Activated T-helper 1 cell treated with anti-CD3 and anti-CD28 coated beads, Interleukin-2, amount 50 U/mL, for 16 hours (primary cell): Measurements from ENCODE around the gene RFPL3.
"Not testable (repeated sequence)": the region's sequence is repeated elsewhere in the genome, so short reads cannot be mapped to it uniquely, and the experiment has no call there.

Source experiments
- DNase-seq, 2 donors: peaks; one replicate each; pipeline ENCODE4 v3.0.0-alpha.2; 2020; ENCODE audit warnings: low read depth in 1 of 2, low spot score in 1 of 2

The RFPL3 gene

GRCh38 chr22:32357567-32357966 is at the start of gene RFPL3:
RFPL3 (plus strand) TSS chr22:32357867; CDS start chr22:32358072, 205 bp downstream.
- DNase-seq = not testable (repeated sequence)

GRCh38 chr22:32308191-32308590 is 49.5 kb upstream of the RFPL3 start:
- DNase-seq = no peak

GRCh38 chr22:32308934-32309333 is 48.7 kb upstream of the RFPL3 start:
- no peak for DNase-seq

- no peak for DNase-seq
Observed at GRCh38 chr22:32309585-32310251, 47.9 kb upstream of the RFPL3 start.

- no peak for DNase-seq
Observed at GRCh38 chr22:32310777-32311176, 46.9 kb upstream of the RFPL3 start.

GRCh38 chr22:32311551-32312071 is 46.1 kb upstream of the RFPL3 start:
- no peak for DNase-seq

GRCh38 chr22:32312748-32313147 is 44.9 kb upstream of the RFPL3 start:
- DNase-seq = no peak

- DNase-seq = no peak
Observed at GRCh38 chr22:32313532-32313931, 44.1 kb upstream of the RFPL3 start.

GRCh38 chr22:32317524-32317923 is 40.1 kb upstream of the RFPL3 start:
- DNase-seq = no peak

GRCh38 chr22:32318361-32318760 is 39.3 kb upstream of the RFPL3 start:
- DNase-seq = no peak

- DNase-seq = no peak
Observed at GRCh38 chr22:32319861-32320406, 37.7 kb upstream of the RFPL3 start.

GRCh38 chr22:32322986-32323385 is 34.7 kb upstream of the RFPL3 start:
- no peak for DNase-seq

GRCh38 chr22:32323513-32324164 is 34.0 kb upstream of the RFPL3 start:
- no peak for DNase-seq

- no peak for DNase-seq
Observed at GRCh38 chr22:32324505-32325415, 32.9 kb upstream of the RFPL3 start.

GRCh38 chr22:32325416-32325801 is 32.3 kb upstream of the RFPL3 start:
- no peak for DNase-seq

GRCh38 chr22:32325811-32326237 is 31.8 kb upstream of the RFPL3 start:
- no peak for DNase-seq

- DNase-seq = no peak
Observed at GRCh38 chr22:32326647-32327046, 31.0 kb upstream of the RFPL3 start.

- DNase-seq = no peak
Observed at GRCh38 chr22:32327066-32327465, 30.6 kb upstream of the RFPL3 start.

- no peak for DNase-seq
Observed at GRCh38 chr22:32327596-32328171, 30.0 kb upstream of the RFPL3 start.

- no peak for DNase-seq
Observed at GRCh38 chr22:32328306-32329201, 29.1 kb upstream of the RFPL3 start.
